Measurements from ENCODE around the gene COL25A1.

DNA sequence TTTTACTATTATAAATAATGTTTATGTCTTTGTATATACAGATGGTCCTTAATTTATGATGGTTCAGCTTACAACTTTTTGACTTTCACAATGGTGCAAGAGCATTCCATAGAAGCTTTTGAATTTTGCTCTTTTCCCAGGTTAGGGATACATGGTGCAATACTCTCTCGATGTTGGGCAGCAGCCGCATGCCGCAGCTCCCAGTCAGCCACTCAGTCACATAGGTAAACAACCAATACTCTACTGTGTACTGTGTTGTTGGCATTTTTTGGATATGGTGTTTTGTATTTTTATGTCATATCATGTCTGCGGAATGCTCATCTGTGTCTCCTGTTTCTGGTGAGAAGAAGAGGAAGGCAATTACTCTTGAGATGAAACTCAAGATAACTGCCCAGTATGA is 281.6 kb downstream of the COL25A1 start:
- TF ChIP-seq, protein P1, sequence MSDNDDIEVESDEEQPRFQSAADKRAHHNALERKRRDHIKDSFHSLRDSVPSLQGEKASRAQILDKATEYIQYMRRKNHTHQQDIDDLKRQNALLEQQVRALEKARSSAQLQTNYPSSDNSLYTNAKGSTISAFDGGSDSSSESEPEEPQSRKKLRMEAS (IDR thresholded peaks at IDR 0.05; ENCODE audit: low read depth, low read length): no peak
- TF ChIP-seq, protein P2, sequence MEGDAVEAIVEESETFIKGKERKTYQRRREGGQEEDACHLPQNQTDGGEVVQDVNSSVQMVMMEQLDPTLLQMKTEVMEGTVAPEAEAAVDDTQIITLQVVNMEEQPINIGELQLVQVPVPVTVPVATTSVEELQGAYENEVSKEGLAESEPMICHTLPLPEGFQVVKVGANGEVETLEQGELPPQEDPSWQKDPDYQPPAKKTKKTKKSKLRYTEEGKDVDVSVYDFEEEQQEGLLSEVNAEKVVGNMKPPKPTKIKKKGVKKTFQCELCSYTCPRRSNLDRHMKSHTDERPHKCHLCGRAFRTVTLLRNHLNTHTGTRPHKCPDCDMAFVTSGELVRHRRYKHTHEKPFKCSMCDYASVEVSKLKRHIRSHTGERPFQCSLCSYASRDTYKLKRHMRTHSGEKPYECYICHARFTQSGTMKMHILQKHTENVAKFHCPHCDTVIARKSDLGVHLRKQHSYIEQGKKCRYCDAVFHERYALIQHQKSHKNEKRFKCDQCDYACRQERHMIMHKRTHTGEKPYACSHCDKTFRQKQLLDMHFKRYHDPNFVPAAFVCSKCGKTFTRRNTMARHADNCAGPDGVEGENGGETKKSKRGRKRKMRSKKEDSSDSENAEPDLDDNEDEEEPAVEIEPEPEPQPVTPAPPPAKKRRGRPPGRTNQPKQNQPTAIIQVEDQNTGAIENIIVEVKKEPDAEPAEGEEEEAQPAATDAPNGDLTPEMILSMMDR (IDR thresholded peaks at IDR 0.05; ENCODE audit: low read depth, low read length): no peak

All from NB4 (cell line).